Cardiac muscle cell (in vitro differentiated cells and primary cell): ENCODE measurements around the gene PEPD. TPM values are rescaled to one million over a fixed set of nuclear protein-coding genes. Genes with fewer than 3 reads are reported as not detected.
"Not testable (repeated sequence)": the region's sequence is repeated elsewhere in the genome, so short reads cannot be mapped to it uniquely, and the experiment has no call there.

Experiments
- DNase-seq, 2 donors: peaks; one replicate each; pipeline versions ENCODE4 v3.0.0 to v3.0.0-alpha.2; 2010 to 2017; ENCODE audit warnings: low read depth in 1 of 2, low spot score in 1 of 2
- H3K27ac ChIP-seq: fragments of 200-600 bp; sonication (generic); 2 replicates; pipeline ENCODE4 v1.5.1; 2016
- H3K27me3 ChIP-seq: fragments of 200-600 bp; sonication (generic); 2 replicates; pipeline ENCODE4 v1.6.0; 2016; ENCODE audit warnings: control low read depth
- H3K36me3 ChIP-seq: fragments of 200-600 bp; sonication (generic); 2 replicates; pipeline ENCODE4 v1.5.1; 2016; ENCODE audit warnings: control low read depth
- H3K4me1 ChIP-seq: fragments of 200-600 bp; sonication (generic); 2 replicates; pipeline ENCODE4 v1.8.1; 2017; ENCODE audit warnings: low read depth, mild to moderate bottlenecking, mixed run types
- H3K4me3 ChIP-seq: fragments of 200-600 bp; sonication (generic); 2 replicates; pipeline ENCODE4 v1.5.1; 2016; ENCODE audit warnings: mild to moderate bottlenecking
- H3K9me3 ChIP-seq: fragments of 200-600 bp; sonication (generic); 2 replicates; pipeline ENCODE4 v1.5.1; 2017; ENCODE audit warnings: low read depth, mild to moderate bottlenecking, control low read depth
- CTCF ChIP-seq: IDR thresholded peaks from 2 replicates; pipeline ENCODE4 v1.5.1; 2012; ENCODE audit warnings: low read depth, mild to moderate bottlenecking, low read length
- polyA plus RNA-seq: library from polyadenylated mRNA; unstranded; fragments of >200 nt; fragmentation: Nextera tagmentation; extraction: Ambion mirVana; gene quantifications from 2 replicates; pipeline ENCODE4 v1.2.1, GENCODE V29; 2016
- total RNA-seq: library from RNA; depleted of rRNA; stranded (reverse); fragments of >200 nt; gene quantifications from 2 replicates; pipeline ENCODE4 v1.2.3, GENCODE V29; 2016

Gene PEPD
- total and polyA plus RNA-seq, 2 experiments from 2014 or later, result 40.3 to 80.6 TPM

GRCh38 chr19:33556261-33556660, 34.7 kb upstream of the PEPD start:
- Histone ChIP-seq H3K27ac (no peak overlapping the region), H3K36me3 (no peaks in the 10 kb centered on the region), H3K27me3 (no peaks in the 10 kb centered on the region), H3K9me3 (no peaks in the 10 kb centered on the region), H3K4me3 (no peak overlapping the region), H3K4me1 (no peaks in the 10 kb centered on the region)
- TF ChIP-seq CTCF, result no peak
- DNase-seq, result no peak

GRCh38 chr19:33555726-33556125, 34.1 kb upstream of the PEPD start:
- H3K27me3 ChIP-seq, H3K9me3 ChIP-seq, H3K36me3 ChIP-seq, H3K27ac ChIP-seq, H3K4me3 ChIP-seq, DNase-seq, H3K4me1 ChIP-seq: not testable (repeated sequence)

- no peak for DNase-seq
- Histone ChIP-seq H3K4me1 (no peaks in the 10 kb centered on the region), H3K36me3 (no peaks in the 10 kb centered on the region), H3K9me3 (no peaks in the 10 kb centered on the region), H3K27me3 (no peaks in the 10 kb centered on the region), H3K4me3 (no peak overlapping the region), H3K27ac (no peak overlapping the region)
- TF ChIP-seq CTCF, result no peak
Observed at GRCh38 chr19:33554821-33555220, 33.2 kb upstream of the PEPD start.

- Histone ChIP-seq H3K27ac (no peak overlapping the region), H3K36me3 (no peaks in the 10 kb centered on the region), H3K9me3 (no peaks in the 10 kb centered on the region), H3K4me1 (no peaks in the 10 kb centered on the region), H3K27me3 (no peaks in the 10 kb centered on the region), H3K4me3 (no peak overlapping the region)
- no peak for DNase-seq
- TF ChIP-seq CTCF, result no peak
Observed at GRCh38 chr19:33554391-33554790, 32.8 kb upstream of the PEPD start.

- no peak overlapping the region for H3K27ac ChIP-seq
- no peaks in the 10 kb centered on the region for H3K36me3 ChIP-seq
- no peak overlapping the region for H3K4me3 ChIP-seq
- no peaks in the 10 kb centered on the region for H3K27me3 ChIP-seq
- no peak for DNase-seq
- H3K4me1 ChIP-seq, result no peaks in the 10 kb centered on the region
- TF ChIP-seq CTCF, result no peak
- H3K9me3 ChIP-seq, result no peaks in the 10 kb centered on the region
Observed at GRCh38 chr19:33553530-33554310, 32.1 kb upstream of the PEPD start.

GRCh38 chr19:33552928-33553279, 31.3 kb upstream of the PEPD start:
- Histone ChIP-seq H3K4me3 (no peak overlapping the region), H3K36me3 (no peaks in the 10 kb centered on the region), H3K27me3 (no peaks in the 10 kb centered on the region), H3K4me1 (no peaks in the 10 kb centered on the region), H3K27ac (no peak overlapping the region), H3K9me3 (no peaks in the 10 kb centered on the region)
- no peak for TF ChIP-seq CTCF
- DNase-seq, result no peak
